Mesenchymal stem cell (in vitro differentiated cells and primary cell): ENCODE data around the gene CMSS1. TPM values are rescaled to one million over a fixed set of nuclear protein-coding genes. Genes with fewer than 3 reads are reported as not detected.
A peak's percentile ranks its signal among the peaks of the same experiment; 100 is the strongest.

ENCODE experiments used
- DNase-seq: peaks from one replicate; pipeline ENCODE4 v3.0.0-alpha.2; 2013
- H2AFZ ChIP-seq: one replicate; pipeline ENCODE4 v1.6.1; 2013; ENCODE audit warnings: low read depth, mild to moderate bottlenecking, control low read depth, inconsistent platforms, low read length, moderate library complexity
- H2AK5ac ChIP-seq: 2 replicates; pipeline ENCODE4 v1.6.1; 2013; ENCODE audit warnings: low read length, moderate library complexity, mild to moderate bottlenecking, inconsistent platforms; ENCODE audit not compliant: severe bottlenecking
- H2BK120ac ChIP-seq: one replicate; pipeline ENCODE4 v1.6.1; 2013; ENCODE audit warnings: low read depth, mild to moderate bottlenecking, inconsistent platforms, low read length, moderate library complexity
- H2BK12ac ChIP-seq, 2 experiments: one replicate each; pipeline ENCODE4 v1.6.1; 2013; ENCODE audit warnings: inconsistent platforms in 2 of 2, low read length in 2 of 2, mild to moderate bottlenecking in 2 of 2, moderate library complexity in 2 of 2, control low read depth in 1 of 2
- H2BK15ac ChIP-seq: one replicate; pipeline ENCODE4 v1.6.1; 2013; ENCODE audit warnings: mild to moderate bottlenecking, low read depth, inconsistent platforms; ENCODE audit not compliant: poor library complexity, severe bottlenecking
- H2BK5ac ChIP-seq: 2 replicates; pipeline ENCODE4 v1.6.1; 2013; ENCODE audit warnings: low read depth, mild to moderate bottlenecking, low read length, control low read depth, inconsistent platforms; ENCODE audit not compliant: poor library complexity, severe bottlenecking
- H3K14ac ChIP-seq, 2 experiments: one replicate each; pipeline ENCODE4 v1.6.1; 2013; ENCODE audit warnings: inconsistent platforms in 2 of 2, low read length in 2 of 2, control low read depth in 1 of 2, mild to moderate bottlenecking in 1 of 2, moderate library complexity in 1 of 2
- H3K18ac ChIP-seq, 2 experiments: one replicate each; pipeline ENCODE4 v1.6.1; 2013; ENCODE audit warnings: inconsistent platforms in 2 of 2, low read length in 2 of 2, control low read depth in 1 of 2, low read depth in 1 of 2, mild to moderate bottlenecking in 1 of 2
- H3K23ac ChIP-seq, 2 experiments: one replicate each; pipeline ENCODE4 v1.6.1; 2013; ENCODE audit warnings: inconsistent platforms in 2 of 2, low read length in 2 of 2, mild to moderate bottlenecking in 2 of 2, moderate library complexity in 2 of 2, control low read depth in 1 of 2
- H3K27ac ChIP-seq: 2 replicates; pipeline ENCODE4 v1.5.1; 2013; ENCODE audit warnings: mild to moderate bottlenecking, moderate library complexity, low read length, control low read depth, inconsistent platforms; ENCODE audit not compliant: poor library complexity, severe bottlenecking
- H3K27me3 ChIP-seq, 2 experiments: 2 replicates each; pipeline versions ENCODE4 v1.6.1 to v1.7.0; 2013; ENCODE audit warnings: low read length in 2 of 2, mild to moderate bottlenecking in 2 of 2, moderate library complexity in 2 of 2, control low read depth in 1 of 2, inconsistent platforms in 1 of 2; ENCODE audit not compliant: control insufficient read depth in 1 of 2, insufficient read depth in 1 of 2
- H3K36me3 ChIP-seq, 2 experiments: 2 replicates each; pipeline versions ENCODE4 v1.6.1 to v1.7.0; 2013; ENCODE audit warnings: low read length in 2 of 2, control low read depth in 1 of 2, inconsistent platforms in 1 of 2, low read depth in 1 of 2, mild to moderate bottlenecking in 1 of 2; ENCODE audit not compliant: insufficient read depth in 2 of 2, control insufficient read depth in 1 of 2
- H3K4ac ChIP-seq, 2 experiments: one replicate each; pipeline ENCODE4 v1.6.1; 2013; ENCODE audit warnings: inconsistent platforms in 2 of 2, low read length in 2 of 2, mild to moderate bottlenecking in 2 of 2, moderate library complexity in 2 of 2, control low read depth in 1 of 2, low read depth in 1 of 2
- H3K4me1 ChIP-seq: 2 replicates; pipeline ENCODE4 v1.6.1; 2013; ENCODE audit warnings: low read depth, low read length, control low read depth; ENCODE audit not compliant: control insufficient read depth, insufficient read depth
- H3K4me2 ChIP-seq: 2 replicates; pipeline ENCODE4 v1.6.1; 2013; ENCODE audit warnings: low read length, mild to moderate bottlenecking, inconsistent platforms; ENCODE audit not compliant: poor library complexity, severe bottlenecking
- H3K4me3 ChIP-seq, 2 experiments: 2 replicates each; pipeline versions ENCODE4 v1.5.1 to v1.7.0; 2013; ENCODE audit warnings: low read length in 2 of 2, mild to moderate bottlenecking in 2 of 2, control low read depth in 1 of 2, low read depth in 1 of 2; ENCODE audit not compliant: insufficient read depth in 1 of 2
- H3K79me1 ChIP-seq: replicated peaks from 2 replicates; pipeline ENCODE4 v1.6.1; 2013; ENCODE audit warnings: mild to moderate bottlenecking, control low read depth, low read length, inconsistent platforms; ENCODE audit not compliant: poor library complexity, severe bottlenecking
- H3K9ac ChIP-seq: 2 replicates; pipeline ENCODE4 v1.7.0; 2013; ENCODE audit warnings: mild to moderate bottlenecking, low read length, moderate library complexity
- H3K9me3 ChIP-seq: 2 replicates; pipeline ENCODE4 v1.7.0; 2013; ENCODE audit warnings: mild to moderate bottlenecking, low read length; ENCODE audit not compliant: control insufficient read depth
- H4K8ac ChIP-seq: one replicate; pipeline ENCODE4 v1.6.1; 2013; ENCODE audit warnings: inconsistent platforms, mild to moderate bottlenecking, low read length, moderate library complexity
- H4K91ac ChIP-seq: one replicate; pipeline ENCODE4 v1.6.1; 2013; ENCODE audit warnings: mild to moderate bottlenecking, low read length, inconsistent platforms
- WGBS: methylation state at CpG from one replicate; pipeline ENCODE4 v1.1.7; 2013; ENCODE audit warnings: mixed read lengths; 5-methylcytosine and 5-hydroxymethylcytosine counted together
- polyA plus RNA-seq, 2 experiments: library from polyadenylated mRNA; stranded (reverse); fragments of 200-250 nt; gene quantifications; one replicate each; pipeline ENCODE4 v1.2.3, GENCODE V29; 2013

The CMSS1 gene
- 11.1 TPM for polyA plus RNA-seq (2013, experiment 1 of 2)
- 12.6 TPM for polyA plus RNA-seq (2013, experiment 2 of 2)

DNA sequence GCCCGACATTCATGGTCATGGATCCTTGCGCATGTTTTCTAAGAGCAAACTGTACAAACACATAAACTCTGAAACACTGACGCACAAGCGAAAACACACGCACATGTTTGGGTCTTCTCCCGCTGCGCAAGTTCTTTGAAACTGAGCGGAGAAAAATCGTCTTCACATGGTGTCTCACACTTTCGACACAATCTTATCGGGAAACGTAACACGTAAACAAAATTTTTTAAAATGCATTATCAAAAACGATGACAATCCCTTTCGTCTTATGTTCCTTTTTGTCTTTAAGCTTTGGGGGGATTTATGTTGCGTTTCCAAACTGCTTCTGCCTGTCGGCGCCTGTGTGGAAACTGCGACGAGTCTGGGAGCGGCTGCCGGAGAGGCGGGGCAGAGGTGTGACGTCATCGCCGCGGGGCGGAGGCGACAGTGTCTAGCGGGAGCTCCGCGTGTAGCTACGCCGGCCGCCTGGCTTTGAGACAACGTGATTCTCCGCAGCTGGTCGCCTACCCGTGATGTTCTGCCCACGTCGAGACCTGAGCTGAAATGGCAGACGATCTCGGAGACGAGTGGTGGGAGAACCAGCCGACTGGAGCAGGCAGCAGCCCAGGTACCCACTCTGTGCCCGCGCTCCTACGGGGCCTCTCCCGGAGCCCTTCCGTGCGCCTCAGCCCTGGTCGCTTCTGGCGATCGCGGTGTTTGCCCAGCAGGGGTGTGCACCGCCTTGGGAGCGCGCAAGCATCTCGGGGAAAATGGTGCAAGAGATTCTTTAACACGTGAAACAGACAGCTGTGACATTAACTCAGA is at the start of gene CMSS1:
CMSS1 (plus strand) TSS at position 426 of the 804 bp plus-strand sequence.
- peak within 1 kb of the TSS; percentile 94 for H3K9ac ChIP-seq
- no peak within 1 kb of the TSS for H2BK5ac ChIP-seq
- no peak within 1 kb of the TSS for H2BK15ac ChIP-seq
- H3K4me1 ChIP-seq = peaks cover 2% of the 10 kb centered on the region
- H2BK12ac ChIP-seq = peak within 1 kb of the TSS in 1 of 2 experiments; percentile 66
- peak within 1 kb of the TSS in 1 of 2 experiments; percentile 56 for H3K23ac ChIP-seq
- H3K79me1 ChIP-seq = peaks cover 5% of the 10 kb centered on the region
- WGBS = under 1% methylated on average over 55 of the region's 60 CpGs
- H4K8ac ChIP-seq = peak within 1 kb of the TSS; percentile 82
- no peaks in the 10 kb centered on the region for H3K36me3 ChIP-seq
- H3K27ac ChIP-seq = peak within 1 kb of the TSS; percentile 72
- H3K4me2 ChIP-seq = peak within 1 kb of the TSS; percentile 98
- H3K9me3 ChIP-seq = no peaks in the 10 kb centered on the region
- H3K18ac ChIP-seq = peak within 1 kb of the TSS in 1 of 2 experiments; percentile 82
- no peak within 1 kb of the TSS for H4K91ac ChIP-seq
- H3K27me3 ChIP-seq = peaks cover 0 to 3% of the 10 kb centered on the region in 2 experiments
- DNase-seq = peak; percentile 96
- H2BK120ac ChIP-seq = no peak within 1 kb of the TSS
- H3K4me3 ChIP-seq = peak within 1 kb of the TSS; percentile 88 to 93
- H3K4ac ChIP-seq = no peak within 1 kb of the TSS
- H2AK5ac ChIP-seq = no peak within 1 kb of the TSS
- H3K14ac ChIP-seq = peak within 1 kb of the TSS in 1 of 2 experiments; percentile 30
- H2AFZ ChIP-seq = peak within 1 kb of the TSS; percentile 96

DNA sequence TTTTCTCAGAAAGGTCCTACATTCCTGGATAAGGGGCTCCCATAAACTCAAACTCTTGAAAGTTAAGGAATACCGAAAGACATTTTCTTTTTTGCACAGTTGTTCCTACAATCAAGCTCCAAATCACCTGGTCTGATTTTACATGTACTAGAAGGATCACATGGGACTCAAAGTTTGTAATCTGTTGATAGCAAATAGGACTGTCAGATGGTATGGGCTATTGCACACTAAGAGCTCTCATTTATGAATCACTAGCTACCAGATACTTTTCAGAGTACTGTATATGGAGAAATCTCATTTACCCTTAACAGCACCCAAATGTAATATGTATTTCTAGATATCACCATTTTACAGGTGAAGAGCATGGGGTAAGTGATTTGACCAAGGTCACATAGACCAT is 49.5 kb upstream of the CMSS1 start:
- Histone ChIP-seq H3K23ac (no peak overlapping the region), H3K36me3 (peaks cover 0 to 9% of the 10 kb centered on the region in 2 experiments), H3K27me3 (no peaks in the 10 kb centered on the region), H2AK5ac (peak overlapping the region; percentile 96), H3K9me3 (no peaks in the 10 kb centered on the region), H3K4me1 (peaks cover 8% of the 10 kb centered on the region), H2AFZ (no peak overlapping the region), H3K14ac (no peak overlapping the region), H4K91ac (no peak overlapping the region), H2BK15ac (no peak overlapping the region), H2BK5ac (no peak overlapping the region), H2BK12ac (no peak overlapping the region), H3K9ac (no peak overlapping the region), H2BK120ac (no peak overlapping the region), H3K18ac (no peak overlapping the region), H3K4me3 (no peak overlapping the region), H3K79me1 (peaks cover 7% of the 10 kb centered on the region), H4K8ac (no peak overlapping the region), H3K27ac (peak overlapping the region; percentile 69), H3K4me2 (no peak overlapping the region), H3K4ac (no peak overlapping the region)
- WGBS = 83% methylated on average over 1 of the region's 1 CpG
- no peak for DNase-seq

DNA sequence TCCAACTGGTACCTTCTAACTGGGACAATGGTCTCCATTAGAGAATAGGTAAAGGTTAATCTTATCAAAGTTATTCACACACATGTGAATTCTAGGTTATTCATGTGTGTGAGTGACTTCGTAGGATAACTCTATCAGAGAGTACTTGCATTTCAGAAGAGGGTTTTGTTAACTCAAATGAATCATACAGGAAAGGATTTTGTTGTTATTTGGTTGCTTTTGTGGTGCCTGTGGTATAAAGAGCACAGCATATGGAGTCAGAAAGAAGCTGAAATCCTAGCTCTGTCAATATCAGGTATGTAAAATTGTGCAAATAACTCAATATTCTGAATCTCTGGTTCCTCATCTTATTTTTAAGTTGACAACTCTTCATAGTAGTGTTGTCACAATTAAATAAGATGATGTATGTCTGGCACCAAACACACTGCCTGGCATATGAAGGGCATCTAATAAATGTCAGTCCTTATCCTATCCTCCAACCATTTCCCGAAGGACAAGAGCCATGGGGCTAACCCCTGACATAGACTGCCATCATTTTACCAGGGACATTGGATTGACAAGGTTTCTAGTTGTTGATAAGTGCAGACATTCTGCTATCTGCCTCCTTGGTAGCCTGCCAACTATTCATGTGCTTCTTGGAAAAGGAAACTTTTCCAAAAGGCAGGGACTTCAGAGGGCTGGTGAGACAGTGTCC is 48.7 kb upstream of the CMSS1 start:
- no peak overlapping the region for H2BK12ac ChIP-seq
- 94% methylated on average over 2 of the region's 2 CpGs for WGBS
- peaks cover 4% of the 10 kb centered on the region for H3K4me1 ChIP-seq
- H3K79me1 ChIP-seq = peaks cover 3% of the 10 kb centered on the region
- no peak overlapping the region for H3K14ac ChIP-seq
- H2BK5ac ChIP-seq = peak overlapping the region; percentile 49
- H2BK15ac ChIP-seq = no peak overlapping the region
- H3K9me3 ChIP-seq = no peaks in the 10 kb centered on the region
- peak overlapping the region; percentile 96 for H2AK5ac ChIP-seq
- no peak overlapping the region for H3K4me3 ChIP-seq
- H3K4me2 ChIP-seq = no peak overlapping the region
- no peak overlapping the region for H4K8ac ChIP-seq
- H4K91ac ChIP-seq = no peak overlapping the region
- H3K23ac ChIP-seq = no peak overlapping the region
- no peak overlapping the region for H2BK120ac ChIP-seq
- H3K4ac ChIP-seq = no peak overlapping the region
- no peak for DNase-seq
- H2AFZ ChIP-seq = no peak overlapping the region
- no peak overlapping the region for H3K18ac ChIP-seq
- peaks cover 0 to 5% of the 10 kb centered on the region in 2 experiments for H3K36me3 ChIP-seq
- no peak overlapping the region for H3K9ac ChIP-seq
- H3K27ac ChIP-seq = peak overlapping the region; percentile 69
- H3K27me3 ChIP-seq = no peaks in the 10 kb centered on the region

DNA sequence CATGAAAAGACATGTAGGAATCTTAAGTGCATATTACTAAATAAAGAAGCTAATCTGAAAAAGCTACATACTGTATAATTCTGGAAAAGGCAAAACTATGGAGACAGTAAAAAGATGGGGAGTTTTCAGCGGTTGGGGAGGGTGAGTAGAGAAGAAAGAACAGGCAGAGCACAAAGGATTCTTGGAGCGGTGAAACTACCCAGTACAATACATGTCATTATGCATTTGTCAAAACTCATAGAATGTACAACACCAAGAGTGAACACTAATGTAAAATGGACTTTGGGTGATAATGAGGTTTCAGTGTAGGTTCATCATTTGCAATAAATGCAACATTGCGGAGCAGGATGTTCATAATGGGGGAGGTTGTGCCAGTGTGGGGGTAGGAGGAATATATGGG is 45.5 kb upstream of the CMSS1 start:
- no peak overlapping the region for H3K9ac ChIP-seq

More for the DNA sequence above, 45.5 kb upstream of the CMSS1 start:
- H3K36me3 ChIP-seq = peaks cover 0 to 8% of the 10 kb centered on the region in 2 experiments
- no peak overlapping the region for H3K4me2 ChIP-seq
- H2BK15ac ChIP-seq = no peak overlapping the region
- DNase-seq = no peak
- H3K4me3 ChIP-seq = no peak overlapping the region
- no CpG with 5 or more reads among the region's 3 CpGs for WGBS
- H3K4me1 ChIP-seq = peaks cover 8% of the 10 kb centered on the region
- peaks cover 8% of the 10 kb centered on the region for H3K79me1 ChIP-seq
- H2BK12ac ChIP-seq = no peak overlapping the region
- no peak overlapping the region for H3K4ac ChIP-seq
- H3K27ac ChIP-seq = no peak overlapping the region
- H2AK5ac ChIP-seq = no peak overlapping the region
- no peak overlapping the region for H2BK5ac ChIP-seq
- H4K8ac ChIP-seq = no peak overlapping the region
- no peak overlapping the region for H3K18ac ChIP-seq
- no peak overlapping the region for H4K91ac ChIP-seq
- no peaks in the 10 kb centered on the region for H3K9me3 ChIP-seq
- H3K14ac ChIP-seq = no peak overlapping the region
- no peak overlapping the region for H2BK120ac ChIP-seq
- no peak overlapping the region for H3K23ac ChIP-seq
- H3K27me3 ChIP-seq = no peaks in the 10 kb centered on the region
- no peak overlapping the region for H2AFZ ChIP-seq
